ENCODE data around the gene PSMG4.
A peak's percentile ranks its signal among the peaks of the same experiment; 100 is the strongest.

The PSMG4 gene

DNA sequence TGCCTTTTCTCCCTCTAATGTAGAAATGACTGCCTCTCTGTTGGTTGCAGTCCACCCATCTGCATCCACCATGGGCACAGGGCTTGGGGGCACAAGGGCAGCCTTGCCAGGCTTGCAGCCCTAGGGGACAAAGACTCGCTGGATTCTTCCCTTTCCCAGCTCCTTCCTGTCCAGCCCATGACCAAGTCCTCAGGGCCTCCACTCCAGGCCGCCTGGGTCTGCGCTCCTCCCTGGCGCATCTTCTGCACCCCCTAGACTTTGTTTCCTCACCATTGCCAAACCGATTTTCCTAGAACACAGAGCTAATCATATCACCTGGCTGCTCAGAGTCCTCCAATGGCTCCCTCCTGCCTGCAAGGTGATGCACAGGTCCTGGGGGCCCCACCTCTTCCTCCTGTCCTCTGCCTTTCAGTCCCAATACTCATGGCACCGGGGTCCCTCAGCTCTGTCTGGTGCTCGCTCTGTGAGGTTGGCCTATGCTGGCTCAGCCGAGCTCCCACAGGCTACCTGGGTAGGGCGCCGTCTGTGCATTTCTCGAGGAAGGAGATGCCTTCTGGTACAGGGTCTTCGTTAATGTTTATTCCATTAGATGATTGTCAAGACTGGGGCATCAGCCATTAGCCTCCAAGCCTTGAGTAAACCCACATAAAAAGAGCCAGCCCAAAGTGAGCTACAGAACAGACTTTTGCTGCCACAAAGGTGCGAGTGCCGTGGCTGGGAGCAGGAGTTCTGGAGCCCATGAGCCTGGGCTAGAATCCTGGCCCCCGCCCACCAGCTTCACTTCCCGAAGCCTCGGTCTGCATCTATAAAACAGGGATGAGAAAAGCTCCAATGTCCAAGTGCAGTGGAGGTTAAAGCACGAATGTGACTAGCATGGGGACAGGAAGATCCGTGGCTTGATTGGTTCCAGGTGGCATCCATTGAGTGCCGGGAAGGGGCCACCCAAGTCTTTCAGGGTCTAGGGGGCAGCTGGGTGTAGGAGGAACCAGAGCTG is 17.7 kb downstream of the PSMG4 start:
- H3K27ac ChIP-seq: no peak overlapping the region
- no peaks in the 10 kb centered on the region for H3K27me3 ChIP-seq (ENCODE audit: insufficient read depth, low read depth, severe bottlenecking)
- TF ChIP-seq CTCF (IDR thresholded peaks at IDR 0.05; ENCODE audit: low read depth, low read length): no peak
- no peaks in the 10 kb centered on the region for H3K9me3 ChIP-seq (ENCODE audit: severe bottlenecking)
- no peak overlapping the region for H3K4me3 ChIP-seq (ENCODE audit: low read depth, low read length)
- DNase-seq: no peak
- peaks cover 32% of the 10 kb centered on the region for H3K36me3 ChIP-seq

- no peak for TF ChIP-seq CTCF (IDR thresholded peaks at IDR 0.05; ENCODE audit: low read depth, low read length)
- peaks cover 27% of the 10 kb centered on the region for H3K36me3 ChIP-seq
Observed at GRCh38 chr6:3277251-3277650, 18.5 kb downstream of the PSMG4 start.

DNA sequence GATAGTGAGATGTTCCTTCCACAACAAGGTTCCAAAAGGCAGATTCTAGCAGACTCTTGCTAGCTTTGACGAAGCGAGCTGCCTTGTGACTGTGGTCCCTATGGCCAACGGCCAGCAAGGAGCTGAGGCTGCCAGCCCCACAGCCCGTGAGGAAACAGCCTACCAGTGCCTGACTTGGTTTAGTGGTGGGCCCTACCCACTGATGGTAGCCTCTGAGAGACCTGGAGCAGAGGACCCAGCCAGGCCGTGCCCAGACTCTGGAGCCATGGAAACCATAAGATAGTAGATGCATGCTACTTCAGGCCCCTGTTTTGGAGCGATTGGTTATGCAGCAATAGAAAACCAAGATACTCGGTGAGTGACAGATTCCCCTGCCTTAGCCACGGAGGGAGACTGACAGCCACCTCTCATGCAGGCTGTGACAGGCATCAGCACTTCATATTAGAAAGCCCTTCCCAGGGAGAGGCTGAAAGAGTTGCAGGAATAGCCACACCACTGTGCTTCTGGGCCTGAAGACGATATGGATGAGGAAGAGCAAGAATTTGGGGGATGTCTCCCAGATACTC is 19.2 kb downstream of the PSMG4 start:
- Histone ChIP-seq H3K4me3 (ENCODE audit: low read depth, low read length) (no peak overlapping the region), H3K27ac (no peak overlapping the region), H3K9me3 (ENCODE audit: severe bottlenecking) (no peaks in the 10 kb centered on the region), H3K27me3 (ENCODE audit: insufficient read depth, low read depth, severe bottlenecking) (no peaks in the 10 kb centered on the region), H3K36me3 (peaks cover 25% of the 10 kb centered on the region)
- DNase-seq: no peak
- TF ChIP-seq CTCF (IDR thresholded peaks at IDR 0.05; ENCODE audit: low read depth, low read length): no peak

More at GRCh38 chr6:3277251-3277650, 18.5 kb downstream of the PSMG4 start:
- Histone ChIP-seq H3K27ac (no peak overlapping the region), H3K4me3 (ENCODE audit: low read depth, low read length) (no peak overlapping the region), H3K9me3 (ENCODE audit: severe bottlenecking) (no peaks in the 10 kb centered on the region), H3K27me3 (ENCODE audit: insufficient read depth, low read depth, severe bottlenecking) (no peaks in the 10 kb centered on the region)
- no peak for DNase-seq

DNA sequence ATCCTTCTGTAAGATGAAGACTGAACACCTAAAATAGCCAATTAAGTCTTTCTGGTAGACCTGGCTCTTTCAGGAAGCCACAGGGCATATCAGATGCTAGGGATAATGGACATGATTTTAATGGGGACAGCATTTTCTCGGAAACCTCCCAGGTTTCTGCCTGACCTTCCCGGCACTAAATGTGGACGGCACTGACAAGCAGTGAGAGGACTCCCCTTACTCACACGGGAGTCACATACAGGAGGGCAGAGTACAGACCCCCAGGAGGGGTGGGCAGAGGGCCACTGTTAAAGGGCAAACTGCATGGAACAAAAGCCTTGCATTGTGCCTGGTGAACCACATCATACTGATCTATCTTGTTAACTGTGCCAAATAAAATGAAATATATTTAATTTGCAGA is 19.9 kb downstream of the PSMG4 start:
- no peak overlapping the region for H3K27ac ChIP-seq
- H3K27me3 ChIP-seq (ENCODE audit: insufficient read depth, low read depth, severe bottlenecking): no peaks in the 10 kb centered on the region
- no peak overlapping the region for H3K4me3 ChIP-seq (ENCODE audit: low read depth, low read length)
- peak; percentile 4 for DNase-seq
- no peak for TF ChIP-seq CTCF (IDR thresholded peaks at IDR 0.05; ENCODE audit: low read depth, low read length)
- H3K9me3 ChIP-seq (ENCODE audit: severe bottlenecking): no peaks in the 10 kb centered on the region
- peaks cover 29% of the 10 kb centered on the region for H3K36me3 ChIP-seq

DNA sequence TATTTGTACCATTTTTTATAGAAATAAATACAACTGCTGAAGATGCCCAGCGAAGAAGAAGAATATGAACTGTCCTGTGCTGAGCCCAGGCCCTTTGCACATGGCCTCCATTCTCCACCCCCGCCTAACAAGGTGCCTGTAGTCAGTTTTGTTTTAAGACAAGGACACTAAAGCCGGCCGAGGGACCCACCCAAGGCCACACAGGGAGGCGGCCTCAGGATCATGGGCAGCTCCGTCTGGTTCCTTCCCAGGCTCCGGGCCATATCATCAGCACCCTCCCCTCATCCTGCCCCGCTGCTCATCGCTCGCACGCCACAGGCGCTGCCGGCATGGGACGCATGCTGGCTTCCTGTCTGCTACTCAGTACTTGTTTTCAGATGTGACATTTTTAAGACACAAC is 21.3 kb downstream of the PSMG4 start:
- DNase-seq: peak; percentile 17
- H3K9me3 ChIP-seq (ENCODE audit: severe bottlenecking): no peaks in the 10 kb centered on the region
- no peak overlapping the region for H3K4me3 ChIP-seq (ENCODE audit: low read depth, low read length)
- H3K27ac ChIP-seq: no peak overlapping the region
- peaks cover 38% of the 10 kb centered on the region for H3K36me3 ChIP-seq
- TF ChIP-seq CTCF (IDR thresholded peaks at IDR 0.05; ENCODE audit: low read depth, low read length): no peak
- no peaks in the 10 kb centered on the region for H3K27me3 ChIP-seq (ENCODE audit: insufficient read depth, low read depth, severe bottlenecking)
